K562 (cell line): ENCODE data around the gene FUCA1. TPM values are rescaled to one million over a fixed set of nuclear protein-coding genes. Genes with fewer than 3 reads are reported as not detected.

Experiments
- ATAC-seq: fragments of 200-7000 bp; cut with Tn5 transposase; 3 replicates; pipeline ENCODE4 v1.9.1; 2020; ENCODE audit warnings: moderate library complexity
- BruUV-seq: library from RNA; stranded (reverse); fragments of 400-500 nt; replicated peaks from 2 replicates; lab custom pipeline; 2021; lab: Mats Ljungman, UMichigan
- CTCF ChIA-PET: fragments of 300-600 bp; formaldehyde crosslinking; extraction: SDS; loops from one replicate; lab custom pipeline; 2021; ENCODE audit warnings: low intra/inter-chr PET ratio; lab: Yijun Ruan, JAX
- POLR2A ChIA-PET: fragments of 300-600, 350-650 bp; sonication (Branson Sonifier 250); formaldehyde crosslinking; extraction: SDS; loops from one replicate; lab custom pipeline; 2021; ENCODE audit warnings: antibody characterized with exemption, inconsistent platforms; lab: Yijun Ruan, JAX
- DNase-seq, 4 experiments: peaks; one replicate each; pipeline versions ENCODE4 v3.0.0 to v3.0.0-alpha.2; 2011 to 2018; ENCODE audit warnings: low spot score in 3 of 4, mixed read lengths in 3 of 4; ENCODE audit errors: extremely low read depth in 1 of 4
- FAIRE-seq: peaks from 2 replicates; lab custom pipeline; 2011; peaks lifted over from hg19 to GRCh38; lab: Jason Lieb, UNC
- H2AFZ ChIP-seq: 2 replicates; pipeline ENCODE4 v1.6.0; 2011; ENCODE audit warnings: low read depth, low read length, control low read depth, inconsistent platforms
- H3K27ac ChIP-seq: fragments of 200-600 bp; 3 replicates; pipeline ENCODE4 v1.8.0; 2011; ENCODE audit warnings: low read depth, mild to moderate bottlenecking, control low read depth, inconsistent platforms, low read length, moderate library complexity, mixed read lengths; ENCODE audit errors: extremely low read depth
- H3K27me3 ChIP-seq, 2 experiments: fragments of 300-600 bp in 1 of 2; 2 replicates in 1 of 2; 3 replicates in 1 of 2; pipeline versions ENCODE4 v1.6.0 to v1.8.0; 2011; ENCODE audit warnings: inconsistent platforms in 2 of 2, low read length in 2 of 2, mild to moderate bottlenecking in 1 of 2, mixed read lengths in 1 of 2, moderate library complexity in 1 of 2; ENCODE audit not compliant: control insufficient read depth in 2 of 2, insufficient read depth in 2 of 2
- H3K36me3 ChIP-seq: fragments of 300-600 bp; 3 replicates; pipeline ENCODE4 v1.8.0; 2011; ENCODE audit warnings: mild to moderate bottlenecking, low read length, inconsistent platforms; ENCODE audit not compliant: control insufficient read depth, insufficient read depth
- H3K4me1 ChIP-seq, 2 experiments: fragments of 200-600 bp in 1 of 2; replicated peaks in 1 of 2; 2 replicates in 1 of 2; 3 replicates in 1 of 2; pipeline versions ENCODE4 v1.5.1 to v1.8.0; 2011; ENCODE audit warnings: inconsistent platforms in 2 of 2, low read length in 2 of 2, mild to moderate bottlenecking in 1 of 2, mixed read lengths in 1 of 2, moderate library complexity in 1 of 2; ENCODE audit not compliant: control insufficient read depth in 2 of 2, insufficient read depth in 2 of 2
- H3K4me2 ChIP-seq: 2 replicates; pipeline ENCODE4 v1.6.1; 2011; ENCODE audit warnings: low read length, control low read depth, inconsistent platforms, mixed read lengths; ENCODE audit not compliant: insufficient read depth
- H3K4me3 ChIP-seq: fragments of 200-600 bp; sonication (generic), shearing (Covaris generic); 2 replicates; pipeline ENCODE4 v1.5.1; 2016; ENCODE audit warnings: control low read depth, inconsistent platforms
- H3K79me2 ChIP-seq: fragments of 200-600 bp; 3 replicates; pipeline ENCODE4 v1.8.0; 2011; ENCODE audit warnings: low read length, inconsistent platforms; ENCODE audit not compliant: control insufficient read depth, insufficient read depth
- H3K9ac ChIP-seq, 2 experiments: 2 replicates each; pipeline versions ENCODE4 v1.6.0 to v1.6.1; 2011; ENCODE audit warnings: low read depth in 2 of 2, low read length in 2 of 2, control low read depth in 1 of 2, inconsistent platforms in 1 of 2, mild to moderate bottlenecking in 1 of 2, mixed read lengths in 1 of 2; ENCODE audit not compliant: insufficient read depth in 1 of 2
- H3K9me1 ChIP-seq: one replicate; pipeline ENCODE4 v1.6.0; 2011; ENCODE audit warnings: inconsistent platforms, mild to moderate bottlenecking, low read length, moderate library complexity; ENCODE audit not compliant: control insufficient read depth, insufficient read depth
- H3K9me3 ChIP-seq: replicated peaks from 2 replicates; pipeline ENCODE4 v1.5.1; 2011; ENCODE audit warnings: low read depth, low read length, inconsistent platforms; ENCODE audit not compliant: control insufficient read depth, insufficient read depth
- H4K20me1 ChIP-seq: replicated peaks from 2 replicates; pipeline ENCODE4 v1.6.1; 2011; ENCODE audit warnings: low read length, inconsistent platforms, mixed read lengths; ENCODE audit not compliant: control insufficient read depth, insufficient read depth
- ATF6 ChIP-seq: sonication (generic); formaldehyde crosslinking; IDR thresholded peaks from 2 replicates; pipeline ENCODE4 v1.4.0; 2020; ENCODE audit warnings: mild to moderate bottlenecking, missing genetic modification reagents
- E2F5 ChIP-seq: sonication (generic); formaldehyde crosslinking; IDR thresholded peaks from 2 replicates; pipeline ENCODE4 v1.8.0; 2022; ENCODE audit warnings: mild to moderate bottlenecking, missing genetic modification reagents
- ETV5 ChIP-seq: sonication (generic); formaldehyde crosslinking; IDR thresholded peaks from 2 replicates; pipeline ENCODE4 v1.4.0; 2020; ENCODE audit warnings: low read depth, mild to moderate bottlenecking, missing genetic modification reagents
- MEIS2 ChIP-seq: fragments of 450-650 bp; IDR thresholded peaks from 2 replicates; pipeline ENCODE4 v1.6.1; 2014; ENCODE audit warnings: mild to moderate bottlenecking; ENCODE audit not compliant: partially characterized antibody
- NUFIP1 ChIP-seq: fragments of 450-650 bp; IDR thresholded peaks from 2 replicates; pipeline ENCODE4 v1.6.1; 2018; ENCODE audit not compliant: partially characterized antibody
- PHF8 ChIP-seq: fragments of 200-600 bp; sonication (generic); IDR thresholded peaks from 2 replicates; pipeline ENCODE4 v1.6.1; 2012; ENCODE audit warnings: mixed run types, mild to moderate bottlenecking, inconsistent platforms, low read length, moderate library complexity, borderline replicate concordance
- SMAD1 ChIP-seq: fragments of 150-350 bp; IDR thresholded peaks from 2 replicates; pipeline ENCODE4 v1.6.1; 2014; ENCODE audit warnings: low read length, low read depth; ENCODE audit not compliant: partially characterized antibody
- ZC3H4 ChIP-seq: sonication (generic); formaldehyde crosslinking; IDR thresholded peaks from 2 replicates; pipeline ENCODE4 v1.9.0; 2021; ENCODE audit warnings: missing genetic modification reagents, borderline replicate concordance
- ZNF263 ChIP-seq: sonication (generic); formaldehyde crosslinking; IDR thresholded peaks from 2 replicates; pipeline ENCODE4 v1.8.0; 2022; ENCODE audit warnings: mild to moderate bottlenecking, missing genetic modification reagents, borderline replicate concordance
- WGBS: fragments of 100-300 bp; shearing (Covaris generic); methylation state at CpG from one replicate; pipeline ENCODE4 v1.1.6; 2016; ENCODE audit warnings: low coverage, mixed read lengths; ENCODE audit not compliant: insufficient coverage; ENCODE audit errors: missing lambda C conversion rate; 5-methylcytosine and 5-hydroxymethylcytosine counted together
- in situ Hi-C: fragments of 300-500 bp; cut with MboI; formaldehyde crosslinking; loops from 4 replicates; pipeline ENCODE4 v1.15.0; 2018; ENCODE audit warnings: inconsistent platforms, mixed read lengths
- intact Hi-C: fragments of 100-400 bp; cut with micrococcal nuclease; formaldehyde crosslinking; loops from 2 replicates; pipeline ENCODE4 v1.14.2; 2022
- polyA plus RNA-seq, 8 experiments: library from polyadenylated mRNA; depleted of rRNA in 4 of 8; stranded (reverse) in 5 of 8; unstranded in 3 of 8; fragments of >200 nt; fragmentation: Nextera tagmentation in 2 of 8; fragmentation: Illumina TruSeq in 1 of 8; extraction: Ambion mirVana in 2 of 8; extraction: Trizol in 1 of 8; gene quantifications; 2 replicates each; pipeline versions ENCODE4 v1.2.1 to v1.2.3, GENCODE V29; 2011 to 2014; ENCODE audit warnings: inconsistent platforms in 1 of 8, missing spikeins in 1 of 8
- total RNA-seq, 7 experiments: library from RNA; depleted of rRNA in 6 of 7; stranded (reverse); fragments of >200 nt in 6 of 7; fragmentation: Illumina TruSeq in 2 of 7; extraction: Trizol in 2 of 7; gene quantifications; 2 replicates each; pipeline versions ENCODE4 v1.2.1 to v1.2.3, GENCODE V29; 2011 to 2021; ENCODE audit warnings: low replicate concordance in 1 of 7
- TF ChIP-seq, protein P1 (sequence below): fragments of 450-650 bp; conservative IDR thresholded peaks from 2 replicates; pipeline ENCODE4 v1.6.1; 2016; ENCODE audit warnings: missing genetic modification characterization, low read depth, mild to moderate bottlenecking, missing compliant biosample characterization, moderate library complexity
- TF ChIP-seq, protein P2 (sequence below): sonication (generic); formaldehyde crosslinking; IDR thresholded peaks from 2 replicates; pipeline ENCODE4 v1.8.0; 2022; ENCODE audit warnings: mild to moderate bottlenecking, missing genetic modification reagents
- TF ChIP-seq, protein P3 (sequence below), 2 experiments: fragments of 450-650 bp in 1 of 2; sonication (generic) in 1 of 2; formaldehyde crosslinking; conservative IDR thresholded peaks; 2 replicates each; pipeline versions ENCODE4 v1.4.0 to v1.8.1; 2020 to 2022; ENCODE audit warnings: mild to moderate bottlenecking in 1 of 2, missing genetic modification reagents in 1 of 2

The FUCA1 gene
- total and polyA plus RNA-seq, 9 of the 15 experiments (the other 6 are each of a cell fraction or from before 2014, with no cell fraction given) = 7.0 to 20.5 (median 13.5) TPM

DNA sequence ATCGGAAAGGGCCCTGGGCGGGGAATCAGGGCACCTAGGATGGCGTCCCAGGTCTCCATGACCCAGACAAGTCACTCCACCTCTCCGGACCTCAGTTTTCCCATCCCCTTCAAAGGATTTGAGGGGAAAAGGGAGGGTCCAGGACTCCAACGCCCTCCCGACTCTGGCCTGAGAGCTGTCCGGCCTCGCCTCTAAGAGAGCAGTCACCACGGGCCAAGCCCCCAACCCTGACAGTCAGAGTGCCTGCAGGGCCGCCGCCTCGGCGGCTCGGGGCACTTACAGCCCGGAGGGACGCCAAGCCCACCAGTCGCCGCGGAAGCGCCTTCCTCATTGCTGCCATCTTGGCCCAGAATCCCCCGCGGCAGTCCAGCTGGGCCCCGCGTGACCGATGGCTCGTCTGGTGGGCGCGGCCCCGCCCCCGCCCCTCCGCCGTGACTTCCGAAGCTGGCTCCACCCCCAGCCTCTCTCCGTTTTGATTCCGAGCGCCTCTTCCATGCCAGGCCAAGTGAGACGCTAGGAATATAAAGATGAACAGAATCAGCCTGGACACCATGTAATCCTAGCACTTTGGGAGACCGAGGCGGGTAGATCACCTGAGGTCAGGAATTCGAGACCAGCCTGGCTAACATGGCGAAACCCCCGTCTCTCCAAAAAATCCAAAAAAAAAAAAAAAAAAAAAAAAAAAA, 42.9 kb downstream of the FUCA1 start, which contains the start of gene HMGCL (continued):
- TF ChIP-seq, protein P1, sequence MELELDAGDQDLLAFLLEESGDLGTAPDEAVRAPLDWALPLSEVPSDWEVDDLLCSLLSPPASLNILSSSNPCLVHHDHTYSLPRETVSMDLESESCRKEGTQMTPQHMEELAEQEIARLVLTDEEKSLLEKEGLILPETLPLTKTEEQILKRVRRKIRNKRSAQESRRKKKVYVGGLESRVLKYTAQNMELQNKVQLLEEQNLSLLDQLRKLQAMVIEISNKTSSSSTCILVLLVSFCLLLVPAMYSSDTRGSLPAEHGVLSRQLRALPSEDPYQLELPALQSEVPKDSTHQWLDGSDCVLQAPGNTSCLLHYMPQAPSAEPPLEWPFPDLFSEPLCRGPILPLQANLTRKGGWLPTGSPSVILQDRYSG (tag) = no peak
- TF ChIP-seq MEIS2 = no peak

DNA sequence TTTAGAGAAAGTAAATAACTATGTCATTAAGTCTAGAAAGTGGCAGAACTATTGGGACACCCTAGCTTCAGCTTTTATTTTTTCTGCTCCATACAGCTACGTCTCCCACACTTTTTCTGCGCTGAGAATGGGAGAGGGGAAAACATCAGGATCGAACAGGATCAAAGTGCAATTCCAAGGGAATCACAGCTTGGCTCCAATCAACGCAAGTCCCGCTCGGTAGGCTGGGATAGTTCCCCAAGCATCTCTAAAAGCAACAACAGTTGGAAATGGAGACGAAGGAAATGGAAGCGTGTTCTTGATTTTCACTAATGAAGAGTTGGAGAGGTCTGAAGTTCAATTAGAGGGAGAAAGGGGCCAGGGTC, 43.4 kb downstream of the FUCA1 start:
- CTCF ChIA-PET = no interaction called here
- ATAC-seq (no peak; the same call in 2 of the 3 replicates), FAIRE-seq (no peak), DNase-seq (no peak)
- Histone ChIP-seq H3K27me3 (no peaks in the 10 kb centered on the region), H3K9me1 (no peaks in the 10 kb centered on the region), H3K4me2 (peak overlapping the region; percentile 100), H2AFZ (peak overlapping the region; percentile 93), H3K9ac (peak overlapping the region; percentile 99), H3K27ac (peak overlapping the region; percentile 88), H3K79me2 (peaks cover 14% of the 10 kb centered on the region), H3K4me3 (peak overlapping the region; percentile 90), H3K36me3 (no peaks in the 10 kb centered on the region; the same call in 2 of the 3 replicates), H3K4me1 (peaks cover 5 to 17% of the 10 kb centered on the region in 2 experiments; a peak in 4 of 5 replicates), H3K9me3 (no peaks in the 10 kb centered on the region), H4K20me1 (no peaks in the 10 kb centered on the region)
- TF ChIP-seq ZC3H4 (CRISPR knock-in tag) = peak; percentile 53; the same call in 1 of the 2 replicates
- peak; percentile 58 for TF ChIP-seq ATF6 (CRISPR knock-in tag)
- TF ChIP-seq ETV5 (CRISPR knock-in tag) = peak; percentile 48; the same call in 1 of the 2 replicates
- TF ChIP-seq PHF8 = no peak
- TF ChIP-seq NUFIP1 = no peak
- 0 out of 2 replicates have a peak, but pooled peaks have one; percentile 30 for TF ChIP-seq ZNF263 (CRISPR knock-in tag)
- TF ChIP-seq SMAD1 = no peak
- TF ChIP-seq, protein P2, sequence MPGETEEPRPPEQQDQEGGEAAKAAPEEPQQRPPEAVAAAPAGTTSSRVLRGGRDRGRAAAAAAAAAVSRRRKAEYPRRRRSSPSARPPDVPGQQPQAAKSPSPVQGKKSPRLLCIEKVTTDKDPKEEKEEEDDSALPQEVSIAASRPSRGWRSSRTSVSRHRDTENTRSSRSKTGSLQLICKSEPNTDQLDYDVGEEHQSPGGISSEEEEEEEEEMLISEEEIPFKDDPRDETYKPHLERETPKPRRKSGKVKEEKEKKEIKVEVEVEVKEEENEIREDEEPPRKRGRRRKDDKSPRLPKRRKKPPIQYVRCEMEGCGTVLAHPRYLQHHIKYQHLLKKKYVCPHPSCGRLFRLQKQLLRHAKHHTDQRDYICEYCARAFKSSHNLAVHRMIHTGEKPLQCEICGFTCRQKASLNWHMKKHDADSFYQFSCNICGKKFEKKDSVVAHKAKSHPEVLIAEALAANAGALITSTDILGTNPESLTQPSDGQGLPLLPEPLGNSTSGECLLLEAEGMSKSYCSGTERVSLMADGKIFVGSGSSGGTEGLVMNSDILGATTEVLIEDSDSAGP (CRISPR knock-in tag) = peak; percentile 55; the same call in 1 of the 2 replicates
- TF ChIP-seq, protein P3, sequence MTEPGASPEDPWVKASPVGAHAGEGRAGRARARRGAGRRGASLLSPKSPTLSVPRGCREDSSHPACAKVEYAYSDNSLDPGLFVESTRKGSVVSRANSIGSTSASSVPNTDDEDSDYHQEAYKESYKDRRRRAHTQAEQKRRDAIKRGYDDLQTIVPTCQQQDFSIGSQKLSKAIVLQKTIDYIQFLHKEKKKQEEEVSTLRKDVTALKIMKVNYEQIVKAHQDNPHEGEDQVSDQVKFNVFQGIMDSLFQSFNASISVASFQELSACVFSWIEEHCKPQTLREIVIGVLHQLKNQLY (CRISPR knock-in tag; conservative IDR thresholded peaks at IDR 0.05) = no peak
- 0 out of 2 replicates have a peak, but pooled peaks have one; percentile 10 for TF ChIP-seq E2F5 (CRISPR knock-in tag)
- in situ Hi-C loops (no loop called here), intact Hi-C loops (no loop called here)
- under 1% methylated on average over 8 of the region's 8 CpGs for whole genome bisulfite sequencing
- BruUV-seq = TSS peak; percentile 85
- POLR2A ChIA-PET = interaction anchor here (0.9 to 3.3 kb wide), 5 partner anchors 8 to 244 kb away, joined by 3 to 12 read pairs (median 4); no protein-coding TSS in a partner anchor
